T-helper 1 cell treated with Interleukin-12 subunit alpha and Interleukin-12 subunit beta and Interleukin-4 antibody, amounts not matched to agents 30 ng/mL and 1 ng/mL, for 36 hours (primary cell): ENCODE data around the gene GGTA1. TPM values are rescaled to one million over a fixed set of nuclear protein-coding genes. Genes with fewer than 3 reads are reported as not detected.
"Not testable (repeated sequence)": the region's sequence is repeated elsewhere in the genome, so short reads cannot be mapped to it uniquely, and the experiment has no call there.

Experiments used
- intact Hi-C: fragments of 100-400 bp; cut with micrococcal nuclease; formaldehyde crosslinking; loops from one replicate; pipeline ENCODE4 v1.15.1; 2024
- total RNA-seq: library from RNA; stranded (reverse); gene quantifications from 2 replicates; pipeline ENCODE4 v1.2.3, GENCODE V29; 2022

GGTA1 gene
- 0.20 TPM in 1 of 2 replicates, not detected in the other for total RNA-seq

DNA sequence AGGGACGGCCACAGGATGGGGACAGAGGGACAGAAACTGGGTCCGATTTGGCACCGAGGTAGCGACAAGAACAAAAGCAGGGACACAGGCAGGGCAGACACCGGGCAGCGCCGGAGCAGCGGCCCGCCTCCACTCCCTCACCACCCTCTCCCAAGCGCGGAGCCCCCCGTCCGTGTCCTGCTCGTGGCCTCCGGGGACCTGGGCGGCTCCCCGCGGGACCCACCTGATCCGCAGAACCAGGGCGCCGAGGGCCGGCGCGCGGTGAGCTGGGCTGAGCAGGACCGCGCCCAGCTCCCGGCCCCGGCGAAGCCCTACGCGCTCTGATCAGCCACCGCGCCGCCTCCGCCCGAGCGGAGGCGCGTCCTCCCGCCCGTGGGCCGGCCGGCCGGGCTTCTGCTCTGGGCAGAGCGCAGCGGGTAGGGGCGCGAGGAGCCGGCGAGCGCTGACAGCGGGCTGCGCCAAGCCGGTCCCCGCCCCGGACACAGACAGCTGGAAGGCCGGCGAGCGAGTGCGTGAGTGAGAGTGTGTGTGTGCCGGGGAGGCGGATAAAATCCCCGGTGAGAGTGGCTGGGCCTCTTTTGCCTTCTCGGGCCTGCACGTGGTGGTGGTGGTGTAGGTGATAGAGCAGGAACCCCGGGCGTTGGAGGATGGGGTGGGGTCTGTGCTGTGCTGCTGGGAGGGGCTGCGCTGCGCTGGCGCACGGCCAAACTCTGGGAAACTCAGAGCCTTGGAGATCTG lies at the start of gene GGTA1:
TSS of gene GGTA1 (minus strand) at position 418 of the 738 bp plus-strand sequence. CDS start 31,922 bp downstream, outside the sequence.
- intact Hi-C loops, result loop anchor here (5.0 kb wide), 1 partner anchor 52 kb away; no protein-coding TSS in a partner anchor

DNA sequence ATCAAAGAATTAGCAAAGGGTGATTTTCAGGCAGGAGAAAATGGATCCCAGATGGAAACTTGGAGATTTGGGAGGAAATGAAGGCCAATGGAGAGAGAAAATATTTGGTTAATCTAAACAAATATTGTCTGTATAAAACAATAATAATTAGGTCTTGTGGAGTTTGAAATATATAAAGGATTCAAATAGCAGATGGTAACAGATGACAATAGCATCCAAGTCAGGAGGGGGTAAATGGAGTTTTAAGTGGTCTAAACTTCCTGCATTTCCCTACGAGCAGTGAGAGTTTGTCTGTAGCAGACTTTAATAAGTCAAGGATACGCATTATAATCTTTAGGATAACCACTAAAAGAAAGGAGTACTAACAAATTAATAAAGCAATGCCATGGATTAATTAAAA lies 49.0 kb upstream of the GGTA1 start:
- intact Hi-C loops, result loop anchor here (5.0 kb wide), 1 partner anchor 134 kb away; no protein-coding TSS in a partner anchor

GRCh38 chr9:121545875-121546423 lies 46.3 kb upstream of the GGTA1 start:
- intact Hi-C loops, result loop anchor here (1.0 to 5.0 kb wide), 3 partner anchors 136 to 446 kb away; no protein-coding TSS in a partner anchor

DNA sequence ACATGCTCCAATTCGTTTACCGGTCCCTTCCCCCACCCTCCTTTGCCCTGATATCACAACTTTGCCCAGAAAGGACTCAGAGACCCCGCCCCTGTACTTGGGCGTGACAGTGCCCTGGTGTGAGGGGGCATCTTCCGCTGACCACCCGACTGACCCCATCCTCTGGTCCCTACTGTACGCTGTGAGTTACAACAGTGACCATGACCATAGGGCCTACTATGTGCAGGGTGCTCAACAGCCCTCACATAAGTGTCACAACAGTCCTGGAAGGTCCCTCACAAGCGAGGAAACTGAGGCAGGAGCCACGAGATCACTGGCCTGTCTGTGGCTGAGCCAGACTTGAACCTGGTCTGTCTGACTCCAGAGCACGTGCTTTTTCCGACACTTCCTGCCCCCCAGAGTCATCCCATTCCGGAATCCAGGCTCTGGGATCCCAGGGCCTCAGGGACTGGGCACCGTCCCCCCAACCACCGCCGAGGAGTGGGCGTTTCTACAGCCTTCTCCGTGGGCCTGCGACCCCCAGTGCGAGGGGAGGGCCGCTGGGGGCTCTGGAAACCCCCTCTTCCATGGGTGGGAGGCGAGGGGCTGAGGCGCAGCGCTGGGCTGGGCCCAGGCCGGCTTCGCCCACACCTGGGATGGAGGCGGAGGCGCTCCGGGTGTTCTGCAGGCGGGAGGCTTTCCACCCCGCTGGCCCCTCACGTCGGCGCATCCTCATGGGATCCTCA lies 45.7 kb upstream of the GGTA1 start:
- intact Hi-C loops, result loop anchor here (5.0 kb wide), 1 partner anchor 137 kb away; no protein-coding TSS in a partner anchor

GRCh38 chr9:121542025-121542424 lies 42.4 kb upstream of the GGTA1 start:
- intact Hi-C loops, result no loop called here

- intact Hi-C loops, result no loop called here
Measured at GRCh38 chr9:121541256-121541655, 41.6 kb upstream of the GGTA1 start.

GRCh38 chr9:121538221-121538620 lies 38.6 kb upstream of the GGTA1 start:
- intact Hi-C loops, result no loop called here

DNA sequence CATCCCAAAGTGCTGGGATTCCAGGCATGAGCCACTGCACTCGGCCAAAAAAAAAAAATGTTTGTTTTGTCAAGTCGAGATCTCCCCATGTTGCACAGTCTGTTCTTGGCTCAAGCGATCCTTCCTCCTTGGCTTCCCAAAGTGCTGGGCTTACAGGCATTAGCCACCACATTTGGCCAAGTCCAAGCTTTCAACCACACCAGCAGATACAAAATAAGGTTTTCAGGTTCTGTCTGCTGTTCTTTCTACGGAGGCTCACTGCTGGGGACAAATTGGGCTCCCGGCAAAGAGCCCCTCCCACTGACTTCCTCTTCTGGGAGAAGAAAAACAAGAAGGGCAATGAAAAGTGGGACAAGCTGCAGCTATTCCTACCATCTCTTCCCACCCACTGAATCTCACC lies 37.6 kb upstream of the GGTA1 start:
- intact Hi-C loops, result no loop called here

DNA sequence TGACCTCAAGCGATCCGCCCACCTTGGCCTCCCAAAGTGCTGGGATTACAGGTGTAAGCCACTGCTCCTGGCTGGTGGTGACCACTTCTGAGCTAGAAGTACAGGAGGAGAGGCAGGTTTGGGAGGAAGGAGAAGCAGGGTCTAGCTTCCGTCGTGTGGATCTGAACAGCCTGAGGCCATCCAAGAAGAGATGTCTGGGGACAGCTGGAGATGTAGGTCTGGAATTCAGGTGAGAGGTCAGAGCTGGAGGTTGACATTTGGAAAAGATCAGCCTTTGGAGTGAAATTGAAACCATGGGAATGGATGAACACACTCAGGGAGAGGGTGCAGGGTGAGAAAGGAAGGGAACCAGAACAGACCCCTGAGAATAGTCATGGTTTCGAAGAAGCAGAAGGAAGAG lies 33.2 kb upstream of the GGTA1 start:
- intact Hi-C loops, result no loop called here

- intact Hi-C loops, result no loop called here
Measured at GRCh38 chr9:121529237-121529987, 29.8 kb upstream of the GGTA1 start.

DNA sequence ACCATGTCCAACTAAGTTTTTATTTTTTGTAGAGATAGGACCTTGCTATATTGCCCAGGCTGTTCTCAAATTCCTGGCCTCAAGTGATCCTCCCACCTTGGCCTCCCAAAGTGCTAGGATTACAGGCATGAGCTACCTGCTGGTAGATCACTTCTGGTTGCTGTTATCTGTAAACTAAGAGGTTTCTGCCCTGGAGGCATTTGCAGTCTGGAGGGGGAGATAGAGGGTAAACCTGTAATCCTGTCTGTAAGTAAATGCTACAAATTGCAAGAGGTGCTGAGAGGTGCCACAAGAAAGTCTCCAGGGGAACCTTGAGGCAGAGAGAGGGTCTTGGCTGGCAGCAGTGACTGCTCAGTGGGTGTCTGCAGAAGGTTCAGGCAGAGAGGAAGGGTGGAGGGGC lies 29.0 kb upstream of the GGTA1 start:
- intact Hi-C loops, result no loop called here

GRCh38 chr9:121527371-121527770 lies 27.7 kb upstream of the GGTA1 start:
- intact Hi-C loops, result no loop called here

DNA sequence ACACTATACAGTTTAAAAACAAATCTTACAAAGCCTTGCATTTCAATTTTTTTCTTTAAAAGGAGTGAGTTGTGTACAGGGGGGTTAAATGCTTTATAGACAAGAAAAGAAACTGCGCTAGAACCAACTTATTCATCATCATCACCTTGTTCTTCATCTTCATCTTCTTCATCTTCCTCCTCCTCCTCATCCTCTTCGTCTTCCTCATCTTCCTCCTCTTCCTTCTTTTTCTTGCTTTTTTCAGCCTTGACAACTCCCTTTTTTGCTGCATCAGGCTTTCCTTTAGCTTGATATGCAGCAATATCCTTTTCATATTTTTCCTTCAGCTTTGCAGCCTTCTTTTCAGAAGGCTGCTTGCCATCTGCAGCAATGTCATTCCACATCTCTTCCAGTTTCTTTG lies 20.0 kb upstream of the GGTA1 start:
- intact Hi-C loops, result not testable (repeated sequence)

GRCh38 chr9:121518634-121519033 lies 19.0 kb upstream of the GGTA1 start:
- intact Hi-C loops, result no loop called here

DNA sequence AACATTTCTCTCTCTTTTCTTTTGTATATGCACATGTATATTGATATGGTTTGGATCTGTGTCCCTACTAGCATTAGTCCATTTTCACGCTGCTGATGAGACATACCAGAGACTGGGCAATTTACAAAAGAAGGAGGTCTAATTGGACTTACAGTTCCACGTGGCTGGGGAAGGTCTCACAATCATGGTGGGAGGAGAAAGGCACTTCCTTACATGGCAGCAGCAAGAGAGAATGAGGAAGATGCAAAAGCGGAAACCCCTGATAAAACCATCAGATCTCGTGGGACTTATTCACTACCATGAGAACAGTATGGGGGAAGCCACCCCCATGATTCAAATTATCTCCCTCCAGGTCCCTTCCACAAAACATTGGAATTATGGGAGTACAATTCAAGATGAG lies 13.5 kb upstream of the GGTA1 start:
- intact Hi-C loops, result not testable (repeated sequence)

DNA sequence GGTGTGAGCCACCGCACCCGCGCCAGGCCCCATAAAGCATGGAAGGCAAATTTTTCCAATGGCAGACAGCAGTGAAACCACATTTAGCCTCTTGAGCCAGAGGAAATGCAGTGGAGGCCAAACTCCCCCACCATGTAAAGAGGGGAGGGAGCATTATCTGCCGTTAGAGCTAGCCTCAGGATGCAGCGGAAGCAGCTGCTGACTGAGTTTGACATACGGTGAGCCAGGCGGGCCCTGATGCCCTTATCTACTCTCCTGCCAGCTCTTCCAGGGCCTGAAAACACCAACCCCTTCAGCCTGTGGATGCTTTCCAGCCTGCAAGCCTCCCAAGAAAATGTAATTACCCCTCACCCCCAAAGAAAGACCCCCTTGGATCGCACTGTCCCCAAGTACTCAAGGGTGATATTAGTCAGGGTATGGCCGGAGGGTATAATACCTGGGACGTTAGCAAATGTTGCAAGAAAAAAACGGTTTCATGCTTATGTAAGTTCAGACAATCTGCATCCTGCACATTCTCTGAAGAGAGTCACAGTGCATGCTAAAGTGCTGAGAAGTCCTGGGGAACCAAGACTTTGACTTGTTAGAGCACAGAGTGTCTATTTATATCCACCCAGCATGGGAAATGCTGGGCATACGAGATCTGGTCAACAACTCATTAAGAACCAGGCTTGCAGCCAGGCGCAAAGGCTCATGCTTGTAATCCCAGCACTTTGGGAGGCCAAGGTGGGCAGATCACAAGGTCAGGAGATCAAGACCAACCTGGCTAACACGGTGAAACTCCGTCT lies 11.3 kb upstream of the GGTA1 start:
- intact Hi-C loops, result no loop called here

DNA sequence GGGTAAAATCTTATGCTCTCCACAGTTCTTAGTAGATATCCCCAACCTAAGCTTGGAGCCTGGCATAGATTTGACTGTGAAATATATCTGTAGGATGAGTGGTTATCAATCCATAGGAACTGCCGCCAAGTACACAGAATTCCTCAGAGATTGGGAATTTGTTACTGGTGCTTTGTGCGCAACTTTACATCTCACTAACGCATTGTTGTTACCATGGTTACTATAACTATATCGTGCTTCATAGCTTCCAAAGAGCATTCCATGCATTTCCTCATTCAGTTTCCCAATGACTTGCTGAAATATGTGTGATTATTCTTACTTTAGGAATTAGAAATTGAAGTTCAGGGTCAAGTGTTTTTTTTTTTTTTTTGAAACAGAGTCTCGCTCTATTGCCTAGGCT lies 9.5 kb upstream of the GGTA1 start:
- intact Hi-C loops, result no loop called here

- intact Hi-C loops, result loop anchor here (1.0 kb wide), 1 partner anchor 21 kb away; no protein-coding TSS in a partner anchor
Measured at GRCh38 chr9:121508415-121508814, 8.8 kb upstream of the GGTA1 start.

- intact Hi-C loops, result no loop called here
Measured at GRCh38 chr9:121505903-121506735, 6.5 kb upstream of the GGTA1 start.

- intact Hi-C loops, result no loop called here
Measured at GRCh38 chr9:121503444-121503843, 3.8 kb upstream of the GGTA1 start.
